GM08714 (cell line): ENCODE measurements around the gene ABHD17C.
A peak's percentile ranks its signal among the peaks of the same experiment; 100 is the strongest.

Source experiments
- H3K4me3 ChIP-seq: fragments of 200-500 bp; sonication (Bioruptor generic); 2 replicates; pipeline ENCODE4 v1.5.1; 2014; ENCODE audit warnings: mild to moderate bottlenecking, low read length, inconsistent platforms
- ZNF274 ChIP-seq: IDR thresholded peaks from 2 replicates; pipeline ENCODE4 v1.6.1; 2012; ENCODE audit warnings: mild to moderate bottlenecking, low read depth, low read length

Gene ABHD17C

DNA sequence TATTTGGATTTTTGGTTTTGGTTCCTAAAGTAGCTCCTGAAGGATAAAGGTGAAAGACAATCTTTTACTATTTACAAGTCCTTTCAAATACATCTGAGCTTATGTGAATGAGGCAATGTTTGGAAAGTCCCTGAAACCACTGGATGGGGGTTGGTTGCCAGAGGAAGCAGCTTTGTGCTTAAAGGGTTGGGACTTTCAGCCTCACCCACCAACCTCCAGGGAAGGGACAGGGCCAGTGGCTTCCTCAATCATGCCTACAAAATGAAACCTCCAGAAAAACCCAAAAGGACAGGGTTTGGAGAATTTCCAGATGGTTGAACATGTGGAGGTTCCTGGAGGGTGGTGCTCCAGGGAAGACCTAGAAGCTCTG lies 20.9 kb upstream of the ABHD17C start:
- no peak for TF ChIP-seq ZNF274
- no peak overlapping the region for H3K4me3 ChIP-seq

GRCh38 chr15:80677041-80677440 lies 18.1 kb upstream of the ABHD17C start:
- TF ChIP-seq ZNF274, result no peak
- H3K4me3 ChIP-seq, result no peak overlapping the region

DNA sequence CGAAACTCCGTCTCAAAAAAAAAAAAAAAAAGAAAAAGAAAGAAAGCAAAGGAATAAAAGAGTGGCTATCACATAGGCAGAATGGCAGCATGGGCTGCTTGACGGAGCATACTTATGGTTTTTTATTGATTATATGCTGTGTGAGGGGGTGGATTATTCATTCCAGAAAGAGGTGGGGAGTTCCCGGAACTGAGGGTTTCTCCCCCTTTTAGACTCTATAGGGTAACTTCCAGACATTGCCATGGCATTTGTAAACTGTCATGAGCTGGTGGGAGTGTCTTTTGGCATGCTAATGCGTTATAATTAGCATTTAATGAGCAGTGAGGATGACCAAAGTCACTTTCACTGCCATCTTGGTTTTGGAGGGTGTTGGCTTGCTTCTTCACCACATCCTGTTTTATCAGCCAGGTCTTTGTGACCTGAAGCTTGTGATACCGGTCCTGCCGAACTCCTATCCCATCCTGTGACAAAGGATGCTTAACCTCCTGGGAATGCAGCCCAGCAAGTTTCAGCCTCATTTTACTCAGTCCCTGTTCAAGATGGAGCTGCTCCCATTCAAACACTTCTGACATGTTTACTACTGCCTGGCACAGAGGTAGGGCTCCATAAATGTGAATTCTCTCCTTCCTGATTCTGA lies 15.8 kb upstream of the ABHD17C start:
- no peak overlapping the region for H3K4me3 ChIP-seq
- TF ChIP-seq ZNF274, result no peak

DNA sequence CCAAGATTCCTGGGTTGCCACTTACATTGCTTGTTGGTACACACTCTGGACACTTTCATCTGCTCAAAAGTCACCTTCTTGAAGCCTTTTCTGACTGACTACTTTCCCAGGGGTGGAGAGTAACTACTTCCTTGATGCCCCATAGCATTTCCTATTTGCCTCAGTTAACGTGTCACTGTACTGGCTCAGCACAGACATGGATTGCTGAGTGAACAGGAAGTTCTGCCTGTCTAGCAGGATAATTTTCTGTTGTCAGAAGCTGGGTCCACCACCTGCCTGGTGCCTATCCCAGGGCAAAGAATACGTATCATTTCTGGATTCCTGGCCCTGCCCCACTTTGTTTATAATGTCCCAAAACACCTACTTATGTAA lies 15.3 kb upstream of the ABHD17C start:
- TF ChIP-seq ZNF274, result no peak

GRCh38 chr15:80682201-80682600 lies 12.9 kb upstream of the ABHD17C start:
- no peak for TF ChIP-seq ZNF274
- H3K4me3 ChIP-seq, result no peak overlapping the region

More for the DNA sequence above, 15.3 kb upstream of the ABHD17C start:
- no peak overlapping the region for H3K4me3 ChIP-seq

DNA sequence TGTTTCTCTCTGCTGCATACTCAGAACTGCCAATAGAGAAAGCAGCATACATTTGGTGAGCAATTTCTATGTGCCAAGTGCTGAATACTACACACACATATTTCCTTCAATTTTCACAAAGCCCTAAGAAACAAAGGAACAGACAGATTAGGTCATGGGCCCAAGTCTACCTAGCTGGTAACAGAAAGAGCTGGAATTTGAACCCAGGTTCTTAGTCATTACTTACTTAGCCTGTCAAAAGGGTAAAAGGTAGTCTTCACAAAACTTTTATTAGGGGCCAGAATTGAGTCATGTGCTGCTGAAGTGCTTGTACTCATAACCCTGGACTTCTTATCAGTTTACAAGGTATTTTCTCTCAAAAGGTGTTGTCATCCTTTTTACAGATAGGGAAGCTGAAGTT lies 10.4 kb upstream of the ABHD17C start:
- TF ChIP-seq ZNF274, result no peak
- no peak overlapping the region for H3K4me3 ChIP-seq

DNA sequence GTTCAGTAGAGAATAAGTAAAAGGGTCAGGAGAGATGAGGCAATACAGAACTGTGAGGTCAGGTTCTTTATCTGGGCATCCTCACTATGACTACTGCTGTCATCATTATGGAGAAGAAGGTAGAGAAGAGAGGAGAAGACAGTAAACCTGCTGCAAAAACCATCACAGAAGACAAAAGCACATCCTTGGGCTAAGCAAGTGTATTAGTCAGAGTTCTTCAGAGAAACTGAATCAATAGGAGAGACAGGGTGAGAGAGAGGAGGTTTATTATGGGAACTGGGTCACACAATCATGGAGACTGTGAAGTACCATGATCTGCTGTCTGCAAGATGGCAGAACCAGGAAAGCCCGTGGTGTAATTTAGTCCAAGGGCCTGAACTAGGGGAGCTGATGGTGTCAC lies 9.5 kb upstream of the ABHD17C start:
- H3K4me3 ChIP-seq, result no peak overlapping the region
- TF ChIP-seq ZNF274, result no peak

DNA sequence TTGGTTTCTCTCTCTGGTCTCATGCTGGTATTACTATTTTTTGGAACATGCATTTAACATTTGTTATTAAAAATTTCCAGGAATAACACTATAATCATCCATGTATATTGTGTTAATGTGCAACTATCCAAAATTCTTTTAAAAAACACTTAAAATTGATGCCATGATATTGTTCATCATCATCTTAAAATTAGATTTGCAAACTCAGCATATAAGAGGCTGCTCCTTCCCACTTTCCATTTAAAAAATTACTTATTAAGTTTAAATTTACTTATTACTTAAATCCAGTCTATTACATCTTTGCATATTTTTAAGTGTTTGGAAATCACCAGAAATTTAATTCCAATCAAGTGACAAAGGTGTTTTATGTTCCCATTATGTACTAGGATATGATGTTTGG lies 5.8 kb upstream of the ABHD17C start:
- H3K4me3 ChIP-seq, result no peak overlapping the region
- TF ChIP-seq ZNF274, result no peak

DNA sequence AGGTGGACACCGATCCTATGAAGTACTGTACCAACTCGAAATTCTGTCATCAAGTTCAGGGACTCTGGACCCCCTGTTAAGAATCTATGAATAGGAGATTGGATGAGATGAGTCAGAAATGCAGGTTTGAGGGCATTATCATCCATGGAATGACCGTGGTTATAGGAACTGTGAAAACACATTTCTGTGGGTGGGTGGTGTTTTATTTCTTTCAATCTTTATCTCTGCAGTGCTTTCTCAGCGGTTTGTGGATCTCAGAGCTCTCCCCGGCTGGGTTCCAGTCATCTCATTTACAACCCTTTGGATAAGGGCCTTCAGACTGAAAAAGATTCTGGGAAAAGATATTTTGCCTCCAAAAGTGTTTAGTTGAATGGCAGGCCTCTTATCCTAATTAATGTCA lies 5.4 kb upstream of the ABHD17C start:
- H3K4me3 ChIP-seq, result no peak overlapping the region
- no peak for TF ChIP-seq ZNF274

DNA sequence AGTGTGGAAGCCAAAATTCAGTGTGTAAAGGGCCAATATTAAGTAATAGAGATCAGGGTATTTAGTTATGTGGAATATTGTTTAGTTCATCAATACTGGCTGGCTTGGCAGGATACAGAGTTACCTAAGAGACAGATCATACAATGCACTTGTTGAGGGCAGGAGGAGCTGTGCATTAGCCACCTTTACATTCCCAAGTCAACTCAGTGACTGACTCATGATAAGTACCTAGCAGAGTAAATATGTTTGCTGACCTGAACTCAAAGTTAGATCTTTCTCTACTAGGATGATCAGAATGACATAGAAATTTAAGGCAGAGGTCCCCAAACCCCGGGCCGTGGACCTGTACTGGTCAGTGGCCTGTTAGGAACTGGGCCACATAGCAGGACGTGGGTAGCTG lies 3.5 kb upstream of the ABHD17C start:
- no peak for TF ChIP-seq ZNF274

GRCh38 chr15:80693682-80694610 lies 1.2 kb upstream of the ABHD17C start:
- peak overlapping the region; percentile 87 for H3K4me3 ChIP-seq
- no peak for TF ChIP-seq ZNF274

More for the DNA sequence above, 3.5 kb upstream of the ABHD17C start:
- no peak overlapping the region for H3K4me3 ChIP-seq

DNA sequence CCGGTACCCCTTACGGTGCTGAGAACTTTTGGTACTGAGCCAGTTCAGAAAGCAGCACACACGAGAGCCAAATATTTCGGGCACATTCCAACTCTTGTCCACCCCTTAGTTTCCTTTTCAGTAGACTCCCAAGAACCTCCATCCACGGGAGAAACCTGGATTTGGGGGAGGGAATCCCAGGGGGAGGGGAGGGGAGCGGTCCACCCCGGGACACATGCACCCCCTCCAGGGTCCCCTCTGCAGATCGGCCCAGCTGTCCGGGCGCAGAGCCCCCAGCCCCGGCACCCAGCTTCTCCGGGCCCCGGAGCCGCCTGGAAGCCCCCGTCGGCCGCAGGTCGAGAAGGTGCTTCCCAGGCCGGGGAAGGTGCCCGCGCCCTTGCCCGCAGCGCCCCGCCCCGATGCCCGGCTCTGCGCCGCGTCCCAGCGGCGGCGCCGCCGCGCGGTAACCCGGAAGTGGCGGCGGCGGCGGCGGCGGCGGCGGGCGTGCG lies 455 bp upstream of the ABHD17C start:
- H3K4me3 ChIP-seq, result peak overlapping the region; percentile 87
- no peak for TF ChIP-seq ZNF274

DNA sequence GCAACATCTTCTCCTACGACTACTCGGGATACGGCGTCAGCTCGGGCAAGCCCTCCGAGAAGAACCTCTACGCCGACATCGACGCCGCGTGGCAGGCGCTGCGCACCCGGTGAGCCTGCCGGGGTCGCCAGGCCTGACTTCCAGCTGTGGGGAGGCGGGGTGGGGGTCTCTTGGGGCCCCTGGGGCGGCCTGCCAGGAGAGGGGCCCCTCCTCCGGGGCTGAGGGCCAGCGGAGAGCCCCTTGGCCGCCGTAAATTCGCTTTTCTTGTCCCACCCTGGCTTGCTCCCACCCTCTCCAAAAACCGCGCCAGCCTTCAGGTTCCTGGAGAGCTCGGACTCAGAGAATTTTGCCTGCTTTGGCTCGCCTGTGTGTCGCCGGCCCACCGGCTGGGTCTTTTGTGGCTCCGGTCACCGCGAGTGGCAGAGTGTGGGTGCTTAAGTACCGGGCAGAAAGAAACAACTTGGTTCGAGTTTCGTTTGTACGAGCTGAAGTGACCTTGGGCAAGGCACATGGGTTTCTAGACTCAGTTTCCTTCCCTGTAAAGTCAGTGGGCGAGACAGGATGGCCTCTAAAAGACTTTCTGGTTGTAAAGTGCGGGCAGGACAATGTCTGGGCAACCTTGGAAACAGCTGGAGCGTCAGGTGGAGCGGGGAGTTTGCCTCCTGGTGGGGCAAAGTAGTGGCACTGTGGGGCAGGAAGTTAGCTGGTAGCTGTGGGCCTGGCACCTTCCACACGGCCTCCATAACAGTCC lies 976 bp downstream of the ABHD17C start:
- H3K4me3 ChIP-seq, result peak overlapping the region; percentile 66

GRCh38 chr15:80697075-80697685 lies 2.1 kb downstream of the ABHD17C start:
- TF ChIP-seq ZNF274, result no peak
- no peak overlapping the region; the same call in 1 of the 2 replicates for H3K4me3 ChIP-seq

More for the DNA sequence above, 976 bp downstream of the ABHD17C start:
- no peak for TF ChIP-seq ZNF274

DNA sequence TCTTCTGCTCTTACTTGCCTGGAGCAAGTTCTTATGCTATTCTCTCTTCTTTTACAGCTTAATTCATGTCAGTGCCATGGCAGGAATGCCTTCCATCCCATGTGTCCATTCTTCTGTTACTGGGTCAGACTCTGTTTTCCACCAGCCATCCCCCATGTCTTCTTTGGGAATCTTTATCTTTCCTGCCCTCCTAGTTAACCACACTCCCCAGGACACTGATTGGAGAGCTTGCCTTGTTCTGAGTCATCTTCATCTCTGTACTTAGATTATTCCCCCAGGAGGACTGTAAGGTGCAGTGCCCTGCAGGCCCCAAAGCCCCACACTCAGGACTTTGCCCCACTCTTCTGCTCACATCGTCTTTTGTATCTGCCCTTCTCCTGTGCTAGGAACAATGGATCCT lies 3.6 kb downstream of the ABHD17C start:
- no peak for TF ChIP-seq ZNF274

More for the DNA sequence above, 3.6 kb downstream of the ABHD17C start:
- H3K4me3 ChIP-seq, result no peak overlapping the region
